GM21360 (cell line): ENCODE results near the gene KCTD5.

Experiments used
- ATAC-seq: cut with Tn5 transposase; IDR thresholded peaks from one replicate; pipeline ENCODE4 v1.9.1; 2021; ENCODE audit warnings: mild to moderate bottlenecking, moderate library complexity; ENCODE audit not compliant: unreplicated experiment

The KCTD5 gene

GRCh38 chr16:2748757-2749455, 66.6 kb downstream of the KCTD5 start:
- ATAC-seq = no peak

- ATAC-seq = no peak
Measured at GRCh38 chr16:2749476-2749875, 67.2 kb downstream of the KCTD5 start.

GRCh38 chr16:2749936-2750335, 67.6 kb downstream of the KCTD5 start:
- ATAC-seq = no peak

DNA sequence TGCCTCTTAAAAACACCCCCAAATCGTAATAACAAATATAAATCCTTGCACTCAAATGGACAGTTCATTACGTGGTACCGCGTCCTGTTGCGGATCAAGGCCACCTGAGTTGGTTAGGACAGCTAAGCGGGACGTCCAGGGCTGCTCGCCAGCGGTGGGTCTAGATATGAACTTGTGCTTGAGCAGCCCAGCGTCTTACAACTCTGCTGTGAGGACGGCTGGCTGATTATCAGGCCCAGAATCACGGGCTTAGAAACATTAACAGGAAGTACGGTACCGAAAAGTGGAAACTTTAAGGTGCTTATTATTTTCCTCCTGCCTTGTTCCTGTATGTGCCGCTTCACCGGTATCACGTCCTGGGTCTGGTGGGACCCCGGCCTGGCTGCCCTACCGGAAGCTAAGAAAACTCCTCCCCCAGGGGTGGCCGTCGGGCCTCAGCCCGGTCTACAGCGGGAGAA, 69.3 kb downstream of the KCTD5 start:
- no peak for ATAC-seq

DNA sequence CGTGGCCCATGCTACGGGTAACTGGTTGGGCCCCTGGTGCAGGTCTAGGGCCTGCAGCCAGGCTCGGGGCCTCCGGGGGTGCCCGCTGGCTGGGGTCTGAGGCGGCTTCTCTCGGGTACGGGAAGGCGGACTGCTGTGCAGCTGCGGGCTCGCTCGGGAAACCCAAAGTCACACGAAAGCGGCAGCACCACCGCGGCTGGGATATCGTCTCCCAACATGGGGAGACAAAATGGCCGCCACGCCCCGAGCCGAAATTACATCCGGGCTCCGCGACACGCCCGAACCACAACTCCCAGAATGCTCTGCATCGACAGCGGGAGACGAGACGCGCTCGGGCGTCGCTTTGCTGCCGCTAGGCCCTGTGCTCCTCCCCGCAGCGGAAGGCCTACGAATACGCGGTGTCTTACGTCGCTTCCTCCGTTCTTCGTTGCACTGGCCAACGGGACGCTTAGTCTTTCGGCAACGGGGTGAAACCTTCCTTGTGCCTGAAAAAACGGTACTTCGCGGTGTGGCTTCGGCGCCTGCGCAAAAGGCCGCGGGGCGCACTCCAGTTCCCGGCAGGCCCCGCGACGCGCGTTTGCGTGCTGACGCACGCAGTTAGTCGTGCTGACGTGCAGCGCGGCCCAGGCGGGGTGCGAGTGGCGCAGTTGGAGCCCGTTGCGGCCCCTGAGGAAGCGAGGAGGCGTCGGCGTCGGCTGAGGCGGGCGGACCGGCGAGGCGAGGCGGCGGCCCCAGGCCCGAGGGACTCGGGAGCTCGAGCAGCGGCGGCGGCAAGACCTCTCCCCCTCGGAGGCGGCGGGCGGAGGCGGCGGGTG, 69.9 kb downstream of the KCTD5 start, which contains the start of gene SRRM2:
Gene SRRM2 (plus strand): TSS at position 604 of the 815 bp plus-strand sequence. CDS start 3,727 bp downstream, outside the sequence.
- ATAC-seq = peak; percentile 73

GRCh38 chr16:2752850-2753732, 70.8 kb downstream of the KCTD5 start:
- ATAC-seq = peak; percentile 39

- no peak for ATAC-seq
Measured at GRCh38 chr16:2753733-2754020, 71.4 kb downstream of the KCTD5 start.

DNA sequence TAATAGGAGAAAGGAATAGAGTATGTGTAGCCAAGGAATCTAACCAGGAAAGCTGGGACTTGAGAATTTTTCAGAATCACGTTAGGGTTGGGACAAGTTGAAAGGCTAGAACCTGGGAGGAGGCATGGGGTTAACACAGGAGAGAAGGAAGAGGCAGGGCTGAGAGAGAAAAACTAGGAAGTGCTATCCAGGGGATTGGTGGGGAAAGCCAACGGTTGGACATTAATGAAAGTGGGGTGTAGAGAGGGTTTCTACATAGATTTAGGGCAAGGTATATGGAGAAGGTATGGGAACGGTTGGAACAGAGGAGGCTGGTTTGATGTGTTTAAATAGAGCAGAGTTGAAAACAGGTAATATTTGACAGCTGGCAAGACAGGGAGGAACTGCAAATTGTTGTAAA, 72.8 kb downstream of the KCTD5 start:
- ATAC-seq = no peak

- ATAC-seq = no peak
Measured at GRCh38 chr16:2756288-2757015, 74.1 kb downstream of the KCTD5 start.

GRCh38 chr16:2757344-2757743, 75.0 kb downstream of the KCTD5 start:
- ATAC-seq = no peak
